Tibial nerve (tissue), 4 donors: ENCODE measurements around the gene DNASE1L3. TPM values are rescaled to one million over a fixed set of nuclear protein-coding genes. Genes with fewer than 3 reads are reported as not detected.

Experiments used
- DNase-seq, 2 donors: peaks; one replicate each; pipeline ENCODE4 v3.0.0-alpha.2; 2019; ENCODE audit warnings: low spot score in 2 of 2
- H3K27ac ChIP-seq, 4 donors: fragments of 200-600 bp; sonication (generic) in 3 of 4; one replicate each; pipeline ENCODE4 v1.5.1; 2017 to 2019; ENCODE audit warnings: mild to moderate bottlenecking in 1 of 4
- H3K27me3 ChIP-seq, 2 donors: fragments of 200-600 bp; sonication (generic) in 1 of 2; one replicate each; pipeline versions ENCODE4 v1.5.1 to v1.6.0; 2017 to 2019
- H3K36me3 ChIP-seq, 3 donors: fragments of 200-600 bp; sonication (generic); one replicate each; pipeline ENCODE4 v1.5.1; 2018 to 2019
- H3K4me1 ChIP-seq, 4 donors: fragments of 200-600 bp; sonication (generic) in 3 of 4; one replicate each; pipeline ENCODE4 v1.5.1; 2017 to 2019
- H3K4me3 ChIP-seq, 4 donors: fragments of 200-600 bp; sonication (generic) in 3 of 4; one replicate each; pipeline ENCODE4 v1.5.1; 2017 to 2019; ENCODE audit warnings: mild to moderate bottlenecking in 1 of 4, moderate library complexity in 1 of 4
- H3K9me3 ChIP-seq, 4 donors: fragments of 200-600 bp; sonication (generic) in 3 of 4; one replicate each; pipeline ENCODE4 v1.5.1; 2017 to 2019
- EP300 ChIP-seq, 2 donors: sonication (generic); formaldehyde crosslinking; IDR thresholded peaks; one replicate each; pipeline ENCODE4 v1.6.1; 2017; ENCODE audit warnings: antibody characterized with exemption in 2 of 2, mild to moderate bottlenecking in 1 of 2
- POLR2A ChIP-seq, 2 donors: fragments of 450-650 bp; IDR thresholded peaks; one replicate each; pipeline ENCODE4 v1.6.1; 2017; ENCODE audit warnings: antibody characterized with exemption in 2 of 2, mild to moderate bottlenecking in 2 of 2, moderate library complexity in 2 of 2
- WGBS, 2 donors: methylation state at CpG; one replicate each; pipeline ENCODE4 v1.1.5; 2018; 5-methylcytosine and 5-hydroxymethylcytosine counted together
- total RNA-seq, 4 donors: library from RNA; depleted of rRNA; stranded (reverse); fragments of >200 nt; gene quantifications; one replicate each; pipeline ENCODE4 v1.1.0, GENCODE V29; 2016
- TF ChIP-seq, protein P1 (sequence below), 5 experiments: fragments of 200-600 bp in 3 of 5; fragments of 450-650 bp in 2 of 5; sonication (generic) in 3 of 5; IDR thresholded peaks; one replicate each; pipeline ENCODE4 v1.5.1; 2016 to 2019; ENCODE audit warnings: antibody characterized with exemption in 5 of 5, mild to moderate bottlenecking in 3 of 5, moderate library complexity in 2 of 5

DNASE1L3 gene
- total RNA-seq, 4 donors from 2014 or later = 0.39 to 12.9 (median 1.5) TPM

DNA sequence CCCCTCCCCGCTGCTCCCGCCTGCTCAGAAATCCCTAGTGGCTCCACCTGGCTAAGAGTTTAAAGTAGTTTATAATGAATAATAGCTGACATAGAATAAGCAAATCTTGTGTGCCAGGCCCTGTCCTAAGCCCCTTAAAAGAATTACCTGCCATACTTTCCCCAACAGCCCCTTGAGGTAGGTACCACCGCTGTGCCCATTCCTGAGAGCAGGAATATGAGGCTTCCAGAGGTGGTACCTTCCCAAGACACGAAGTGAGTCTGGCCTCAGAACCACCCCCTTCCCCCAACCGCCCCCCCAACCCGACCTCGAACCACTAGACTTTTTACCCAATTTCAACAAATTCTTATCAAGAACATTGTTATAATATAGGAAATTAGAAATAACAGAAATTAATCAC, 28.1 kb upstream of the DNASE1L3 start:
- Histone ChIP-seq H3K4me1 (peaks cover 0 to 28% (median 13%) of the 10 kb centered on the region in 4 donors), H3K4me3 (peak overlapping the region in 3 of 4 donors; percentile 66 to 87 (median 79)), H3K36me3 (no peaks in the 10 kb centered on the region), H3K27me3 (no peaks in the 10 kb centered on the region), H3K27ac (peak overlapping the region in 2 of 4 donors; percentile 85 to 89), H3K9me3 (no peaks in the 10 kb centered on the region)
- TF ChIP-seq, protein P1, sequence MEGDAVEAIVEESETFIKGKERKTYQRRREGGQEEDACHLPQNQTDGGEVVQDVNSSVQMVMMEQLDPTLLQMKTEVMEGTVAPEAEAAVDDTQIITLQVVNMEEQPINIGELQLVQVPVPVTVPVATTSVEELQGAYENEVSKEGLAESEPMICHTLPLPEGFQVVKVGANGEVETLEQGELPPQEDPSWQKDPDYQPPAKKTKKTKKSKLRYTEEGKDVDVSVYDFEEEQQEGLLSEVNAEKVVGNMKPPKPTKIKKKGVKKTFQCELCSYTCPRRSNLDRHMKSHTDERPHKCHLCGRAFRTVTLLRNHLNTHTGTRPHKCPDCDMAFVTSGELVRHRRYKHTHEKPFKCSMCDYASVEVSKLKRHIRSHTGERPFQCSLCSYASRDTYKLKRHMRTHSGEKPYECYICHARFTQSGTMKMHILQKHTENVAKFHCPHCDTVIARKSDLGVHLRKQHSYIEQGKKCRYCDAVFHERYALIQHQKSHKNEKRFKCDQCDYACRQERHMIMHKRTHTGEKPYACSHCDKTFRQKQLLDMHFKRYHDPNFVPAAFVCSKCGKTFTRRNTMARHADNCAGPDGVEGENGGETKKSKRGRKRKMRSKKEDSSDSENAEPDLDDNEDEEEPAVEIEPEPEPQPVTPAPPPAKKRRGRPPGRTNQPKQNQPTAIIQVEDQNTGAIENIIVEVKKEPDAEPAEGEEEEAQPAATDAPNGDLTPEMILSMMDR (IDR thresholded peaks at IDR 0.05) = no peak
- TF ChIP-seq POLR2A (IDR thresholded peaks at IDR 0.05) = no peak
- TF ChIP-seq EP300 (IDR thresholded peaks at IDR 0.05) = no peak
- WGBS, 2 donors = 73% methylated on average over 7 of the region's 7 CpGs
- DNase-seq = no peak

DNA sequence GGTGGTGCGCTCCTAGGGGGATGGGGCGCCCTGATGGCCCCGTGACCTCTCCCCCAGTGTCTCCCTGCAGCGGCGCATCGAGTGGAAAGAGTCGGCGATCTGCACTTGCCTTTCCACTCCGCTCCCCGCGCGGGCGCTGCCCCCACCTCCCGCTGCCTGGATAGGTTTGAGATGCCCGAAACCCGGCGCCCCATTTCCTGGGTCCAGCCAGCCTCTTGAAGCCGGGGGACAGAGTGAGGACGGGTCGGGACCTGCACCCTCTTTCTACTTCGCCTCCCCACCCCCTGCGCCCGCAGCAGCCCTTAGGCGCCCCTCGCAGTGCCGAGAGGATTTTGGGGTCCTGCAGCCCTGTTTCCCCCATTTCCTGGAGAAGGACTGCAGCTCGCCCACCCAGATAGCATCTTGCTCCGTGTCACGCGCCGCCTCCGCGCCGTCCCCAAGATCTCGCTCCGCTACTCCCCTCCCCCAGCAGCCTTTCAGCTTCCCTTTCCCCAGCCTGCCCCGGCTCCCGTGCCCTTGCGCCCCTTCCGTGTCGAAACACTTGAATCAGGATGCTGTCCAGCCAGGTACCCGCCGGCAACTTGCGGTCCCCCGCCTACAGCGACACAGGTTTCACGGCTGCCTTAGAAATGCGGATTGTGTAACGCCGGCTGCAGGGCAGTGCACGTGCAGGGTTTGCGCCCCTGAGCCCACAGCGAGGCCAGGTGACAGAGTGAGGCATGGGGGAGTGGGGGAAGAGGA, 27.3 kb upstream of the DNASE1L3 start:
- peak overlapping the region; percentile 61 to 87 (median 72) for H3K4me3 ChIP-seq
- WGBS, 2 donors = 2 to 3% methylated on average over 32 to 48 of the region's 53 CpGs
- peak overlapping the region; percentile 67 to 89 (median 82) for H3K27ac ChIP-seq

DNA sequence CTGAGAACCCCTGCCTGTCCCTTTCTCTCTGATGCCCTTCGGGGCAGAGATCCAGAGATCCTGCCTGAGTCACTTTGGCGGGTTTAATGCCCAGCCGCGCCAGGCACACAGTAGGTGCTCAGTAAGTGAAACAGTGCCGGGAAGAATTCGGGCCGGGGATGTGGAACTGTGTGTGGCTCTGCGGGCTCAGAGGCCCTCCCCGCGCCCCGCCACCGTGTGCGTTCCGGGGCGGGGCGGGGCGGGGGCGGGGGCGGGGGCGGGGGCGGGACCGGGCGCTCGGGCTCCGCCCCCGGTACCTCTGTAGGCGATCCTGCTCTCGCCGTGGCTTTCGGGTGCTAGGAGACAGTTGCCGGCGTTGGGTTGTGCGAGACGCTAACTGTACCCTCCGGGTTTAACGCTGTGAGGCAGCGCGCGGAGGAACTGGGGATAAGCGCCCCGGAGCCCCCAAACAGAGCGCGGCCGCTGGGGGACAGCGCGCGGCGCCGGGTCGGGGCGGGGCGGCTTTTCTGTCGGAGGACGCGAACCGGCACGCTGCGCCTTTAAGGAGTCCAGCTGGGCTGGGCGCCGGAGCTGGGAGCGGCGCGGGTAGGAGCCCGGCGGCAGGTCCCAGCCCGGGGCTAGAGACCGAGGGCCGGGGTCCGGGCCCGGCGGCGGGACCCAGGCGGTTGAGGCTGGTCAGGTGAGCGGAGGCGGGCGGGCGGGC, 26.6 kb upstream of the DNASE1L3 start, which contains the start of gene ABHD6:
Gene ABHD6 (plus strand): TSS at position 555 of the 703 bp plus-strand sequence. CDS start 18,795 bp downstream, outside the sequence.
- TF ChIP-seq EP300 (IDR thresholded peaks at IDR 0.05) (peak in 1 of 2 donors; percentile 49), POLR2A (IDR thresholded peaks at IDR 0.05) (peak; percentile 29 to 37)
- TF ChIP-seq, protein P1 (IDR thresholded peaks at IDR 0.05) = peak in 4 of 5 experiments; percentile 28 to 66 (median 43)
- Histone ChIP-seq H3K36me3 (no peaks in the 10 kb centered on the region), H3K4me1 (peaks cover 0 to 28% (median 14%) of the 10 kb centered on the region in 4 donors), H3K27me3 (no peaks in the 10 kb centered on the region), H3K9me3 (no peaks in the 10 kb centered on the region), H3K27ac (peak within 1 kb of the TSS; percentile 67 to 89 (median 82)), H3K4me3 (peak within 1 kb of the TSS; percentile 61 to 87 (median 72))
- peak; percentile 52 to 65 for DNase-seq
- WGBS, 2 donors = 0 to 1% methylated on average over 16 to 24 of the region's 77 CpGs

More for the DNA sequence above, 27.3 kb upstream of the DNASE1L3 start:
- Histone ChIP-seq H3K27me3 (no peaks in the 10 kb centered on the region), H3K36me3 (no peaks in the 10 kb centered on the region), H3K9me3 (no peaks in the 10 kb centered on the region), H3K4me1 (peaks cover 0 to 28% (median 13%) of the 10 kb centered on the region in 4 donors)
- TF ChIP-seq POLR2A (IDR thresholded peaks at IDR 0.05) (no peak), EP300 (IDR thresholded peaks at IDR 0.05) (no peak)
- TF ChIP-seq, protein P1 (IDR thresholded peaks at IDR 0.05) = no peak
- DNase-seq = peak; percentile 21 to 44

DNA sequence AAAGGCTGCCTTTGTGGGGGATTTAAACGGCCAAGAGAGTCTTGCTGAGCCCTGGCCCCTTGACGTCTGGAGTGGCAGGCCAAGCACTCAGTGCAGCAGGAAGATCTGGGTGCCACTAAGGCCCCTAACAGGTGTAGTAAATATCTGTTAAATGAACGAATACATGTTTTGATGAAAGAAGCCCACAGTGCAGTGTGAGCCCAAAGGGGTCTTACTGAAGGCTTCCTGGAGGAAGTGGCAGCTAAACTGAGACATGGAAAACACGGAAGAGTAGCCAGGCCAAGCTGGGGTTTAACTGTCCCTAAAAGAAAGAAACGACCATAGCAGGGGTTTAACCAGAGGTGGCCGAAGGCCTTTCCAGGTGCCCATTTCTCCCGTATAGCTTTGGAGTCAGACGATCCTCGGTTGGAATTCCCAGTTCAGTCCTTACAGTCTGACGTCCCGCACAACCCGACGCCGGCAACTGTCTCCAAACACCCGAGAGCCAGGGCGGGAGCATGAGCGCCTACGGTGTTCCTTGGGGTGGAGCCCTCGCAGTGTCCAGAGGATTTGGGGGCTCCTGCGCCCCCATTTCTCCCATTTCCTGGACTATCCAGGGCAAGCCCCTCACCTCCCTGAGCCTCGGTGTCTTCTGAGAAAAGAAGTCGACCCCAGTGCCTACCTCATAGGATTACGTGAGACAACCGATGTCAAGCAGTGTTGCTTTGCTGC, 25.9 kb upstream of the DNASE1L3 start:
- Histone ChIP-seq H3K27ac (peak overlapping the region; percentile 67 to 89 (median 82)), H3K9me3 (no peaks in the 10 kb centered on the region), H3K4me3 (peak overlapping the region; percentile 61 to 87 (median 72)), H3K27me3 (no peaks in the 10 kb centered on the region), H3K36me3 (no peaks in the 10 kb centered on the region), H3K4me1 (peaks cover 0 to 28% (median 15%) of the 10 kb centered on the region in 4 donors)
- no peak for TF ChIP-seq EP300 (IDR thresholded peaks at IDR 0.05)
- TF ChIP-seq POLR2A (IDR thresholded peaks at IDR 0.05) = no peak
- TF ChIP-seq, protein P1 (IDR thresholded peaks at IDR 0.05) = no peak
- no peak for DNase-seq
- WGBS, 2 donors = 12 to 14% methylated on average over 22 to 24 of the region's 24 CpGs
